GM12892 (cell line): Measurements from ENCODE around the gene SLC9A9.

ENCODE experiments used
- POLR2A ChIP-seq: IDR thresholded peaks from 2 replicates; pipeline ENCODE4 v1.6.1; 2011; ENCODE audit warnings: low read depth, low read length, control low read depth
- POLR2AphosphoS5 ChIP-seq: IDR thresholded peaks from 2 replicates; pipeline ENCODE4 v1.6.1; 2011; ENCODE audit warnings: low read depth, low read length, control low read depth
- TAF1 ChIP-seq: IDR thresholded peaks from 2 replicates; pipeline ENCODE4 v1.6.1; 2011; ENCODE audit warnings: low read depth, mild to moderate bottlenecking, control low read depth, low read length, borderline replicate concordance

- no peak for TF ChIP-seq POLR2A
- TF ChIP-seq POLR2AphosphoS5, result no peak
- TF ChIP-seq TAF1, result no peak
These were observed 400.8 kb downstream of the SLC9A9 start for GRCh38 chr3:143447491-143447890.
